ENCODE results near the gene FGFR4. TPM values are rescaled to one million over a fixed set of nuclear protein-coding genes. Genes with fewer than 3 reads are reported as not detected.
"Not testable (repeated sequence)": the region's sequence is repeated elsewhere in the genome, so short reads cannot be mapped to it uniquely, and the experiment has no call there.

The FGFR4 gene
- total and polyA plus RNA-seq, 2 of the 8 experiments (the other 6 are each of a cell fraction or from before 2014, with no cell fraction given) = 61.4 to 88.4 TPM

- H2AK5ac ChIP-seq (ENCODE audit: low read depth, low read length); FAIRE-seq; H3K9ac ChIP-seq (replicated peaks in 1 of 4; ENCODE audit: extremely low read depth in 1 of 4, low read depth in 3 of 4, low read length in 3 of 4); H3K27ac ChIP-seq (ENCODE audit: low read depth, low read length); POLR2A ChIA-PET (ENCODE audit: partially characterized antibody); H4K5ac ChIP-seq (ENCODE audit: insufficient read length, low read depth, low read length); DNase-seq (ENCODE audit: low read depth in 1 of 2, low spot score in 2 of 2); H3K4me2 ChIP-seq (ENCODE audit: insufficient read depth in 1 of 2, low read depth in 2 of 2, low read length in 2 of 2); H2BK20ac ChIP-seq (ENCODE audit: low read length); H3K18ac ChIP-seq (ENCODE audit: extremely low read depth, low read length); H3K27me3 ChIP-seq (replicated peaks in 1 of 4; ENCODE audit: control insufficient read depth in 3 of 4, extremely low read depth in 1 of 4, insufficient read depth in 3 of 4, low read length in 3 of 4); H2AFZ ChIP-seq (ENCODE audit: low read length); H3K56ac ChIP-seq (replicated peaks; ENCODE audit: insufficient read length, low read depth, low read length); H4K8ac ChIP-seq (ENCODE audit: extremely low read depth, insufficient read depth, low read length); H3K9me3 ChIP-seq (ENCODE audit: insufficient read depth in 2 of 2, low read depth in 1 of 2, low read length in 1 of 2); H2BK120ac ChIP-seq (replicated peaks; ENCODE audit: low read depth, low read length); H3K4me1 ChIP-seq (replicated peaks in 1 of 4; ENCODE audit: control insufficient read depth in 3 of 4, insufficient read depth in 4 of 4, low read length in 3 of 4); H3K79me2 ChIP-seq (ENCODE audit: control insufficient read depth in 1 of 2, insufficient read depth in 2 of 2, low read length in 2 of 2); H4K20me1 ChIP-seq (replicated peaks in 1 of 2; ENCODE audit: control insufficient read depth in 1 of 2, insufficient read depth in 2 of 2, low read length in 2 of 2); H3K23ac ChIP-seq (ENCODE audit: insufficient read length); CTCF ChIA-PET (ENCODE audit: partially characterized antibody); H3K79me1 ChIP-seq (ENCODE audit: low read depth, low read length); H2BK12ac ChIP-seq (ENCODE audit: low read depth, low read length); H3K4me3 ChIP-seq (ENCODE audit: extremely low read depth in 1 of 4, insufficient read depth in 2 of 4, low read depth in 3 of 4, low read length in 4 of 4); H3K4ac ChIP-seq (replicated peaks; ENCODE audit: insufficient read length, low read depth, low read length); H3K23me2 ChIP-seq (ENCODE audit: low read depth, low read length); H4K91ac ChIP-seq (replicated peaks; ENCODE audit: insufficient read length, low read length); H2BK15ac ChIP-seq (ENCODE audit: low read length); H3K14ac ChIP-seq (ENCODE audit: insufficient read length); H2BK5ac ChIP-seq (ENCODE audit: low read depth, low read length): not testable (repeated sequence)
- WGBS, 2 experiments (ENCODE audit: extremely low coverage in 1 of 2, insufficient coverage in 1 of 2, insufficient read length in 1 of 2, insufficient replicate concordance in 2 of 2, low coverage in 1 of 2, low lambda C conversion rate in 2 of 2, missing lambda C conversion rate in 1 of 2) = 97% methylated on average over 5 of the region's 7 CpGs; no CpG with 5 or more reads in 1 of the 2 experiments
- peaks cover 0 to 32% (median 16%) of the 10 kb centered on the region in 4 experiments; a peak in 6 of 8 replicates for H3K36me3 ChIP-seq (ENCODE audit: control insufficient read depth in 2 of 4, insufficient read depth in 4 of 4, low read length in 3 of 4)
These were observed 38.2 kb upstream of the FGFR4 start for GRCh38 chr5:177048531-177048930.
